H1 (cell line): Measurements from ENCODE around the gene BBS9. TPM values are rescaled to one million over a fixed set of nuclear protein-coding genes. Genes with fewer than 3 reads are reported as not detected.

Experiments
- CTCF ChIA-PET: fragments of 300-600 bp; sonication (Branson Sonifier 250); formaldehyde crosslinking; loops from one replicate; lab custom pipeline; 2021; ENCODE audit not compliant: partially characterized antibody; lab: Charles Lee
- POLR2A ChIA-PET: fragments of 300-600 bp; sonication (Branson Sonifier 250); formaldehyde crosslinking; loops from one replicate; lab custom pipeline; 2021; ENCODE audit warnings: inconsistent platforms; ENCODE audit not compliant: partially characterized antibody; lab: Charles Lee
- DNase-seq, 2 experiments: peaks; one replicate each; pipeline versions ENCODE4 v3.0.0 to v3.0.0-alpha.2; 2010 to 2022; ENCODE audit warnings: low spot score in 2 of 2, low read depth in 1 of 2, mixed read lengths in 1 of 2
- FAIRE-seq: peaks from 2 replicates; lab custom pipeline; 2011; peaks lifted over from hg19 to GRCh38; lab: Jason Lieb, UNC
- H2AFZ ChIP-seq: 2 replicates; pipeline ENCODE4 v1.8.1; 2012; ENCODE audit warnings: low read length, inconsistent platforms
- H2AK5ac ChIP-seq: 2 replicates; pipeline ENCODE4 v1.6.1; 2013; ENCODE audit warnings: low read depth, low read length
- H2BK120ac ChIP-seq: replicated peaks from 2 replicates; pipeline ENCODE3; 2013; ENCODE audit warnings: low read depth, low read length, inconsistent platforms
- H2BK12ac ChIP-seq: 2 replicates; pipeline ENCODE4 v1.6.1; 2013; ENCODE audit warnings: low read depth, low read length
- H2BK15ac ChIP-seq: 2 replicates; pipeline ENCODE4 v1.6.1; 2013; ENCODE audit warnings: low read length
- H2BK20ac ChIP-seq: 2 replicates; pipeline ENCODE4 v1.6.1; 2013; ENCODE audit warnings: low read length
- H2BK5ac ChIP-seq: 2 replicates; pipeline ENCODE4 v1.6.1; 2013; ENCODE audit warnings: low read depth, low read length
- H3K14ac ChIP-seq: 2 replicates; pipeline ENCODE4 v1.6.1; 2013; ENCODE audit warnings: inconsistent platforms; ENCODE audit not compliant: insufficient read length
- H3K18ac ChIP-seq: 2 replicates; pipeline ENCODE4 v1.6.1; 2013; ENCODE audit warnings: low read length; ENCODE audit errors: extremely low read depth
- H3K23ac ChIP-seq: 2 replicates; pipeline ENCODE4 v1.6.1; 2013; ENCODE audit warnings: inconsistent platforms; ENCODE audit not compliant: insufficient read length
- H3K23me2 ChIP-seq: 2 replicates; pipeline ENCODE4 v1.6.1; 2013; ENCODE audit warnings: low read depth, low read length
- H3K27ac ChIP-seq: 2 replicates; pipeline ENCODE4 v1.6.1; 2011; ENCODE audit warnings: low read depth, low read length, inconsistent platforms
- H3K27me3 ChIP-seq, 4 experiments: replicated peaks in 1 of 4; 1 replicate in 1 of 4; 2 replicates in 3 of 4; pipeline versions ENCODE4 v1.6.1 to v1.8.1; 2011 to 2013; ENCODE audit warnings: low read length in 3 of 4, mild to moderate bottlenecking in 3 of 4, inconsistent platforms in 2 of 4, mixed read lengths in 2 of 4, moderate library complexity in 1 of 4; ENCODE audit not compliant: control insufficient read depth in 3 of 4, insufficient read depth in 3 of 4; ENCODE audit errors: extremely low read depth in 1 of 4
- H3K36me3 ChIP-seq, 4 experiments: 2 replicates each; pipeline versions ENCODE4 v1.6.1 to v1.8.1; 2011 to 2013; ENCODE audit warnings: mild to moderate bottlenecking in 4 of 4, low read length in 3 of 4, moderate library complexity in 2 of 4, control low read depth in 1 of 4, inconsistent platforms in 1 of 4; ENCODE audit not compliant: insufficient read depth in 4 of 4, control insufficient read depth in 2 of 4
- H3K4ac ChIP-seq: replicated peaks from 2 replicates; pipeline ENCODE3; 2013; ENCODE audit warnings: low read length, low read depth, mixed read lengths, inconsistent platforms; ENCODE audit not compliant: insufficient read length
- H3K4me1 ChIP-seq, 4 experiments: replicated peaks in 1 of 4; 1 replicate in 1 of 4; 2 replicates in 3 of 4; pipeline versions ENCODE4 v1.6.1 to v1.8.1; 2011 to 2013; ENCODE audit warnings: low read length in 3 of 4, inconsistent platforms in 2 of 4, mixed read lengths in 1 of 4; ENCODE audit not compliant: insufficient read depth in 4 of 4, control insufficient read depth in 3 of 4
- H3K4me2 ChIP-seq, 2 experiments: 2 replicates each; pipeline versions ENCODE4 v1.6.1 to v1.8.1; 2011 to 2013; ENCODE audit warnings: low read depth in 2 of 2, low read length in 2 of 2, control low read depth in 1 of 2, inconsistent platforms in 1 of 2, mild to moderate bottlenecking in 1 of 2; ENCODE audit not compliant: insufficient read depth in 1 of 2
- H3K4me3 ChIP-seq, 4 experiments: fragments of 200-600, 300-600 bp in 1 of 4; sonication (generic), shearing (Covaris generic), sonication (Bioruptor Twin) in 1 of 4; 2 replicates each; pipeline versions ENCODE4 v1.5.1 to v1.8.1; 2011 to 2016; ENCODE audit warnings: low read length in 4 of 4, low read depth in 3 of 4, control low read depth in 2 of 4, inconsistent platforms in 2 of 4, mild to moderate bottlenecking in 2 of 4, mixed read lengths in 1 of 4, moderate library complexity in 1 of 4; ENCODE audit not compliant: insufficient read depth in 2 of 4; ENCODE audit errors: extremely low read depth in 1 of 4
- H3K56ac ChIP-seq: replicated peaks from 2 replicates; pipeline ENCODE3; 2013; ENCODE audit warnings: low read depth, mild to moderate bottlenecking, mixed read lengths, low read length, inconsistent platforms; ENCODE audit not compliant: insufficient read length
- H3K79me1 ChIP-seq: 2 replicates; pipeline ENCODE4 v1.6.1; 2013; ENCODE audit warnings: low read depth, low read length, control low read depth
- H3K79me2 ChIP-seq, 2 experiments: 2 replicates each; pipeline versions ENCODE4 v1.6.1 to v1.8.1; 2012 to 2013; ENCODE audit warnings: low read length in 2 of 2, mild to moderate bottlenecking in 2 of 2, inconsistent platforms in 1 of 2; ENCODE audit not compliant: insufficient read depth in 2 of 2, control insufficient read depth in 1 of 2
- H3K9ac ChIP-seq, 4 experiments: replicated peaks in 1 of 4; 1 replicate in 1 of 4; 2 replicates in 3 of 4; pipeline versions ENCODE4 v1.6.1 to v1.8.1; 2011 to 2013; ENCODE audit warnings: low read depth in 3 of 4, low read length in 3 of 4, control low read depth in 2 of 4, mild to moderate bottlenecking in 2 of 4, moderate library complexity in 2 of 4, inconsistent platforms in 1 of 4; ENCODE audit errors: extremely low read depth in 1 of 4
- H3K9me3 ChIP-seq, 2 experiments: 2 replicates each; pipeline versions ENCODE4 v1.6.1 to v1.8.1; 2012 to 2013; ENCODE audit warnings: mild to moderate bottlenecking in 2 of 2, moderate library complexity in 2 of 2, control low read depth in 1 of 2, inconsistent platforms in 1 of 2, low read depth in 1 of 2, low read length in 1 of 2, mixed read lengths in 1 of 2; ENCODE audit not compliant: insufficient read depth in 2 of 2
- H4K20me1 ChIP-seq, 2 experiments: replicated peaks in 1 of 2; 2 replicates each; pipeline versions ENCODE3 to v1.8.1; 2011 to 2013; ENCODE audit warnings: inconsistent platforms in 2 of 2, low read length in 2 of 2, mild to moderate bottlenecking in 1 of 2; ENCODE audit not compliant: insufficient read depth in 2 of 2, control insufficient read depth in 1 of 2
- H4K5ac ChIP-seq: 2 replicates; pipeline ENCODE4 v1.6.1; 2013; ENCODE audit warnings: low read length, low read depth, mixed read lengths, inconsistent platforms; ENCODE audit not compliant: insufficient read length
- H4K8ac ChIP-seq: 2 replicates; pipeline ENCODE4 v1.8.0; 2013; ENCODE audit warnings: mild to moderate bottlenecking, moderate library complexity, low read length, inconsistent platforms; ENCODE audit not compliant: insufficient read depth; ENCODE audit errors: extremely low read depth
- H4K91ac ChIP-seq: replicated peaks from 2 replicates; pipeline ENCODE3; 2013; ENCODE audit warnings: low read length, mixed read lengths, inconsistent platforms; ENCODE audit not compliant: insufficient read length
- BRCA1 ChIP-seq: IDR thresholded peaks from 2 replicates; pipeline ENCODE4 v1.6.1; 2012; ENCODE audit warnings: low read depth, low read length, improper control_type of control experiment
- CREB1 ChIP-seq: IDR thresholded peaks from 2 replicates; pipeline ENCODE4 v1.6.1; 2012; ENCODE audit warnings: inconsistent platforms
- CTBP2 ChIP-seq: IDR thresholded peaks from 2 replicates; pipeline ENCODE4 v1.7.0; 2011; ENCODE audit warnings: borderline replicate concordance, mild to moderate bottlenecking, moderate library complexity, mixed read lengths, low read length; ENCODE audit not compliant: insufficient read depth, insufficient read length
- EGR1 ChIP-seq: IDR thresholded peaks from 2 replicates; pipeline ENCODE4 v1.6.1; 2011; ENCODE audit warnings: low read depth, low read length, borderline replicate concordance
- GTF2F1 ChIP-seq: IDR thresholded peaks from 2 replicates; pipeline ENCODE4 v1.6.1; 2012; ENCODE audit warnings: low read depth, low read length, improper control_type of control experiment, borderline replicate concordance
- KDM1A ChIP-seq: fragments of 200-600, 300-600 bp; sonication (generic); IDR thresholded peaks from 2 replicates; pipeline ENCODE4 v1.7.1; 2016; ENCODE audit warnings: mild to moderate bottlenecking, low read length, borderline replicate concordance
- KDM5A ChIP-seq: fragments of 200-600 bp; IDR thresholded peaks from 2 replicates; pipeline ENCODE4 v1.7.1; 2012; ENCODE audit warnings: mild to moderate bottlenecking, low read length, inconsistent platforms, mixed read lengths
- POLR2AphosphoS5 ChIP-seq: IDR thresholded peaks from 2 replicates; pipeline ENCODE4 v1.6.1; 2011; ENCODE audit warnings: low read depth, low read length
- RAD21 ChIP-seq, 2 experiments: IDR thresholded peaks in 1 of 2; conservative IDR thresholded peaks in 1 of 2; 2 replicates each; pipeline ENCODE4 v1.6.1; 2011; ENCODE audit warnings: low read depth in 2 of 2, low read length in 2 of 2, improper control_type of control experiment in 1 of 2, inconsistent platforms in 1 of 2, mild to moderate bottlenecking in 1 of 2, moderate library complexity in 1 of 2
- TCF12 ChIP-seq: IDR thresholded peaks from 2 replicates; pipeline ENCODE4 v1.6.1; 2011; ENCODE audit warnings: low read depth, mild to moderate bottlenecking, low read length
- USF2 ChIP-seq: IDR thresholded peaks from 2 replicates; pipeline ENCODE4 v1.6.1; 2011; ENCODE audit warnings: low read length, improper control_type of control experiment
- WGBS, 2 experiments: shearing (Covaris generic) in 1 of 2; methylation state at CpG; one replicate each; pipeline versions ENCODE4 v1.1.6 to v1.1.7; 2013 to 2015; ENCODE audit warnings: low lambda C conversion rate in 2 of 2, mixed read lengths in 2 of 2, inconsistent platforms in 1 of 2, low coverage in 1 of 2, missing lambda C conversion rate in 1 of 2; ENCODE audit not compliant: insufficient replicate concordance in 2 of 2, insufficient coverage in 1 of 2, insufficient read length in 1 of 2; ENCODE audit errors: extremely low coverage in 1 of 2, missing lambda C conversion rate in 1 of 2; 5-methylcytosine and 5-hydroxymethylcytosine counted together
- polyA plus RNA-seq, 7 experiments: library from polyadenylated mRNA; depleted of rRNA in 3 of 7; stranded (reverse) in 5 of 7; unstranded in 2 of 7; fragments of >200 nt in 5 of 7; fragments of 200-250 nt in 2 of 7; gene quantifications; 1 replicate in 5 of 7; 2 replicates in 1 of 7; 4 replicates in 1 of 7; pipeline versions ENCODE4 v1.2.1 to v1.2.3, GENCODE V29; 2011 to 2013; ENCODE audit warnings: missing spikeins in 2 of 7, mixed read lengths in 2 of 7
- total RNA-seq: library from RNA; stranded (reverse); fragmentation: NEBNext Ultra II Directional; extraction: Animal tissue kit (Norgen Biotek cat#: 25700); gene quantifications from 2 replicates; pipeline ENCODE4 v1.2.1, GENCODE V29; 2021
- TF ChIP-seq, protein P1 (sequence below): IDR thresholded peaks from 2 replicates; pipeline ENCODE4 v1.6.1; 2012; ENCODE audit warnings: inconsistent platforms

The BBS9 gene
- total and polyA plus RNA-seq, 2 of the 8 experiments (the other 6 are each of a cell fraction or from before 2014, with no cell fraction given), result 22.3 to 37.0 TPM

DNA sequence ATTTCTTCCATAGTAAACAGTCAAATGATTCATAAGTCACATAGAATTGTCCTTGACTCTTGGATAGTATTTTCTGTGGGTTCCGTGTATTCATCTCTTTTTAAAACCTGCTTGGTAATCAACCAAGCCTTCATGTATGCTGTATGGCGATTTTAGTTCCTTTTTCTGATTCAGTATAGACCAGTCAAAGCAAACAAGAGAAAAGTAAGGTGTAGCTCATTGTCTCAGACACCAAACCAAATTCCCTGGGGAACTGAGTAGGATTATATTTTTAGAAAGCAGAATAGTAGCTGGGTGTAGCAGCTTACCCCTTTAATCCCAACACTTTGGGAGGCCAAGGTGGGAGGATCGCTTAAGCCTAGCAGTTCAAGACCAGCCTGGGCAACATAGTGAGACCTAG lies 240.5 kb downstream of the BBS9 start:
- peaks cover 2 to 4% of the 10 kb centered on the region in 2 experiments for H4K20me1 ChIP-seq
- ChIA-PET CTCF (interaction anchor here (0.6 kb wide), 1 partner anchor 972 kb away, joined by 3 read pairs; no protein-coding TSS in a partner anchor), POLR2A (interaction anchor here (1.2 kb wide), 1 partner anchor 10 kb away, joined by 4 read pairs; no protein-coding TSS in a partner anchor)
- H3K4me1 ChIP-seq, result no peaks in the 10 kb centered on the region
- H3K14ac ChIP-seq, result no peak overlapping the region
- FAIRE-seq (no peak), DNase-seq (no peak)
- no peak overlapping the region for H4K8ac ChIP-seq
- H3K79me2 ChIP-seq, result no peaks in the 10 kb centered on the region
- H3K18ac ChIP-seq, result no peak overlapping the region
- H3K56ac ChIP-seq, result no peak overlapping the region
- no peak overlapping the region for H3K27ac ChIP-seq
- no peak overlapping the region for H3K4me2 ChIP-seq
- H3K4me3 ChIP-seq, result no peak overlapping the region
- H3K23me2 ChIP-seq, result no peaks in the 10 kb centered on the region; the same call in 1 of the 2 replicates
- TF ChIP-seq, protein P1, sequence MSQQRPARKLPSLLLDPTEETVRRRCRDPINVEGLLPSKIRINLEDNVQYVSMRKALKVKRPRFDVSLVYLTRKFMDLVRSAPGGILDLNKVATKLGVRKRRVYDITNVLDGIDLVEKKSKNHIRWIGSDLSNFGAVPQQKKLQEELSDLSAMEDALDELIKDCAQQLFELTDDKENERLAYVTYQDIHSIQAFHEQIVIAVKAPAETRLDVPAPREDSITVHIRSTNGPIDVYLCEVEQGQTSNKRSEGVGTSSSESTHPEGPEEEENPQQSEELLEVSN, result no peak
- TF ChIP-seq KDM5A (no peak), RAD21 (IDR thresholded peaks at IDR 0.05 in 1 of 2, conservative IDR thresholded peaks at IDR 0.05 in 1 of 2; ENCODE audit: low read depth in 2 of 2, low read length in 2 of 2) (no peak), BRCA1 (no peak), POLR2AphosphoS5 (no peak), CTBP2 (no peak), EGR1 (no peak), CREB1 (no peak), USF2 (no peak), TCF12 (no peak), GTF2F1 (no peak), KDM1A (no peak)
- WGBS, 2 experiments, result 83% methylated on average over 3 of the region's 3 CpGs; no CpG with 5 or more reads in 1 of the 2 experiments
- H3K23ac ChIP-seq, result no peak overlapping the region
- H4K91ac ChIP-seq, result no peak overlapping the region
- H3K27me3 ChIP-seq, result no peaks in the 10 kb centered on the region
- no peak overlapping the region for H4K5ac ChIP-seq
- H2BK15ac ChIP-seq, result no peak overlapping the region
- no peak overlapping the region for H2BK12ac ChIP-seq
- H2BK20ac ChIP-seq, result no peak overlapping the region
- no peak overlapping the region for H2BK5ac ChIP-seq
- no peaks in the 10 kb centered on the region for H3K9me3 ChIP-seq
- H2AK5ac ChIP-seq, result no peak overlapping the region
- no peak overlapping the region for H2BK120ac ChIP-seq
- no peak overlapping the region for H2AFZ ChIP-seq
- H3K79me1 ChIP-seq, result no peaks in the 10 kb centered on the region; the same call in 1 of the 2 replicates
- H3K4ac ChIP-seq, result no peak overlapping the region
- H3K9ac ChIP-seq, result no peak overlapping the region
- peaks cover 2 to 10% (median 3%) of the 10 kb centered on the region in 4 experiments; a peak in 4 of 8 replicates for H3K36me3 ChIP-seq
